ENCODE data around the gene FAM13B.

DNA sequence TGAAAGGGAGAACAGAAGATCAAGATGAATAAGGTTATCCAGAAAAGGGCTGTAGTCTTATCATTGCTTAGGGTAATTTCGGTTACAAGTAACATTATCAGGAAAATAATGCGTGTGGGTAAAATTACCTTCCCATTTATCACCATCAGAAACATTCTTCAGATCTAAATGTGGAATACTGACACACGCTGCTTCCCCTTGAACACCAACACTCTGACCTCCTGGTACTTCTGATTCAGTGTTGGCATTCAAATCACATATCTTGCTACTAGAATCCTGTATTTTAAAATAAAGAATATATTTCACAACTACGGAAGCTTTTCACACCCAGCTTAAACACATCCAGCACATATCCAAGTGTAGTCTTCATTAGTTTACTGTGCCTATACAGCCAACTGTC lies 73.4 kb downstream of the FAM13B start:
- TF ChIP-seq FOXA1 (IDR thresholded peaks at IDR 0.05) (no peak), NFRKB (IDR thresholded peaks at IDR 0.05) (no peak), BHLHE40 (IDR thresholded peaks at IDR 0.05; ENCODE audit: borderline replicate concordance) (no peak)

All from HEK293T (cell line).